Measurements from ENCODE around the gene SUGP2. TPM values are rescaled to one million over a fixed set of nuclear protein-coding genes. Genes with fewer than 3 reads are reported as not detected.

SUGP2 gene
- total RNA-seq, 1 donor from 2014 or later: 68.2 TPM

DNA sequence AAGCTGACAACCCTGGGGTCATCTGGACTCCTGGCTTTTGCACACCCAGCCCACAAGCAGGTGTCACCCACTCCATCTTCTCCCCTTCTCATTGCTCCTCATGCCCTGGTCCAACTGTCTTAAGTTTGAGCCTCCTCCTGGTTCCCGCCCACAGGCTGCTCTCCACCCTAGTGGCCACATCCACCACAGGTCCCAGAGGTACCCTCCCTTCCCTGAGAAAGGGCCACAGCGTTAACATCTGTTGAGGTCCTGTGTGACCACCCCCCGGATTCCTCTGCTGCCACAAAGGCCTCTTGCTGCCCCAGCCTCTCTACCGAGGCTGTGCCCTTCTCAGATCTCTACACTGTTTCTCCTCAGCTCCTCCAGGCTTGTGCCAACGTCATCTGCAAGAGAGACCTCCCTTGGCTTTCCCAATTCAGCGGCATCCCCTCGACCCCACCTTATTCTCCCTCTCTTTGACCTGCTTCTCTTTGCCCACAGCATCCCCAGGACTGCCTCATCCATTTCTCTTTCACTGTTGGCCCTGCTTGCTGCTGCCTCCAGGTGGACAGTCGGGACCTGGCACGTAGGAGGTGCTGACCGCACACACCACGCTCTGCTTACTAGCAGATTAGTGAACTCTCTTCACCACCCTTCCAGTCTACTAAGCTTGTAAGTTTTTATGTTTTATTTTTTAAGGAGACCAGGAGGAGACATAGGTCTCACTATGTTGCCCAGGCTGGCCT is 33.3 kb downstream of the SUGP2 start:
- no peak for DNase-seq
- no peak overlapping the region for H3K27ac ChIP-seq (replicated peaks)
- no peaks in the 10 kb centered on the region for H3K27me3 ChIP-seq (ENCODE audit: low read depth)
- peaks cover 77% of the 10 kb centered on the region for H3K36me3 ChIP-seq
- no peak overlapping the region for H3K4me3 ChIP-seq
- H3K9me3 ChIP-seq (replicated peaks): no peaks in the 10 kb centered on the region
- peaks cover 19% of the 10 kb centered on the region for H3K4me1 ChIP-seq
- TF ChIP-seq, protein P1, sequence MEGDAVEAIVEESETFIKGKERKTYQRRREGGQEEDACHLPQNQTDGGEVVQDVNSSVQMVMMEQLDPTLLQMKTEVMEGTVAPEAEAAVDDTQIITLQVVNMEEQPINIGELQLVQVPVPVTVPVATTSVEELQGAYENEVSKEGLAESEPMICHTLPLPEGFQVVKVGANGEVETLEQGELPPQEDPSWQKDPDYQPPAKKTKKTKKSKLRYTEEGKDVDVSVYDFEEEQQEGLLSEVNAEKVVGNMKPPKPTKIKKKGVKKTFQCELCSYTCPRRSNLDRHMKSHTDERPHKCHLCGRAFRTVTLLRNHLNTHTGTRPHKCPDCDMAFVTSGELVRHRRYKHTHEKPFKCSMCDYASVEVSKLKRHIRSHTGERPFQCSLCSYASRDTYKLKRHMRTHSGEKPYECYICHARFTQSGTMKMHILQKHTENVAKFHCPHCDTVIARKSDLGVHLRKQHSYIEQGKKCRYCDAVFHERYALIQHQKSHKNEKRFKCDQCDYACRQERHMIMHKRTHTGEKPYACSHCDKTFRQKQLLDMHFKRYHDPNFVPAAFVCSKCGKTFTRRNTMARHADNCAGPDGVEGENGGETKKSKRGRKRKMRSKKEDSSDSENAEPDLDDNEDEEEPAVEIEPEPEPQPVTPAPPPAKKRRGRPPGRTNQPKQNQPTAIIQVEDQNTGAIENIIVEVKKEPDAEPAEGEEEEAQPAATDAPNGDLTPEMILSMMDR (IDR thresholded peaks at IDR 0.05; ENCODE audit: borderline replicate concordance): no peak
- intact Hi-C loops (cut with micrococcal nuclease): no loop called here

DNA sequence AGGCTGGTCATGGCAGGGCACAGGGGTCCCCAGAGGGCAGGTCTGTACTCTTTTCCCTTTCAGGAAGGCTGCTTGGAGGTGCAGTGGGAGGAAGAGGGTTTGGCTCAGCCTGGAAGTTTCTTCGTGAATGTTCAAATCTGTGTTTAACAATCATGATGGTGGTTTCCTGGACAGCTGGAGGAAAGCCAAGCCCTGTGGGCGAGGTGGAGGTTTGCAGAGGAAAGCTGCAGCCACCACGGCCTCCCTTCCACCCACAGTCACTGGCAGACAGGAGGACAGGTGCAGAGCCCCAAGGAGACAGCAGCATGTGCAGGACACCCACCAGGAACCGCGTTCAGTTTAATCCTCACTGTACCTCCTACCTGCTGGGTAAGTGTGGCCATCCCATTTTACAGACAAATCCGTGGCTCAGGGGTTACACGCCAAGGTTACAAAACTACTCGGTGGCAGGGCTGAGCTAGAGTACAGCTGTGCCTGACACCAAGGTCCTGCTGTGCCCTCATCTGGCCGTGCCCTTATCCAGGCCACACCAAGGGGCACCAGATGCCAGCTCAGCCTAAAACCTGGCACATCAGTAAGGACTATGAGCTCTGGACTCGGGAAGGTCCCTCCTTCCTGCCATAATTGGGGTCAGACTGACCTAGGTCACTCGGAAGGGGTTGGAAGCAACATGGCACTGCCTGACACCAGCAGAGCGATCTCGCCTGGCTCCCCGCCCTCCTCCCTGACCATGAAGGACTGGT is 34.1 kb downstream of the SUGP2 start:
- Histone ChIP-seq H3K27me3 (ENCODE audit: low read depth) (no peaks in the 10 kb centered on the region), H3K27ac (replicated peaks) (no peak overlapping the region), H3K9me3 (replicated peaks) (no peaks in the 10 kb centered on the region), H3K4me3 (no peak overlapping the region), H3K4me1 (peaks cover 19% of the 10 kb centered on the region), H3K36me3 (peaks cover 77% of the 10 kb centered on the region)
- TF ChIP-seq, protein P1 (IDR thresholded peaks at IDR 0.05; ENCODE audit: borderline replicate concordance): no peak
- no peak for DNase-seq
- intact Hi-C loops (cut with micrococcal nuclease): no loop called here

DNA sequence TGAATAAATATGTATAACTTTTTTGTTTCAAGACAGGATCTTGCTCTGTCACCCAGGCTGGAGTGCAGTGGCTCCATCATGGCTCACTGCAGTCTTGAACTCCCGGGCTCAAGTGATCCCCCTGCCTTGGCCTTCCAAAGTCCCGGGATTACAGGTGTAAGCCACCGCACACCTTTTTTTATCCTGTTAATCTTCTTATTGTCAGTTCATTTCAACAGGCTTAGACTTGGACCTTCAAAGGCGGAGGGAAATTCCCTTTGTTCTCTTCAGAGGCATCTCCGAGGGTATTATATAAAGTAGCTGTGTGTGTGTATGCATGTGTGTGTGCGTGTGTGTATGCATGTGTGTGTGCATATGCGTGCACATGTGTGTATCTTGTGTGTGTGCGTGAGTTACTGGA is 35.0 kb downstream of the SUGP2 start:
- Histone ChIP-seq H3K4me1 (peaks cover 19% of the 10 kb centered on the region), H3K36me3 (peaks cover 77% of the 10 kb centered on the region), H3K4me3 (no peak overlapping the region), H3K27me3 (ENCODE audit: low read depth) (no peaks in the 10 kb centered on the region), H3K27ac (replicated peaks) (no peak overlapping the region), H3K9me3 (replicated peaks) (no peaks in the 10 kb centered on the region)
- intact Hi-C loops (cut with micrococcal nuclease): no loop called here
- no peak for DNase-seq
- TF ChIP-seq, protein P1 (IDR thresholded peaks at IDR 0.05; ENCODE audit: borderline replicate concordance): no peak

DNA sequence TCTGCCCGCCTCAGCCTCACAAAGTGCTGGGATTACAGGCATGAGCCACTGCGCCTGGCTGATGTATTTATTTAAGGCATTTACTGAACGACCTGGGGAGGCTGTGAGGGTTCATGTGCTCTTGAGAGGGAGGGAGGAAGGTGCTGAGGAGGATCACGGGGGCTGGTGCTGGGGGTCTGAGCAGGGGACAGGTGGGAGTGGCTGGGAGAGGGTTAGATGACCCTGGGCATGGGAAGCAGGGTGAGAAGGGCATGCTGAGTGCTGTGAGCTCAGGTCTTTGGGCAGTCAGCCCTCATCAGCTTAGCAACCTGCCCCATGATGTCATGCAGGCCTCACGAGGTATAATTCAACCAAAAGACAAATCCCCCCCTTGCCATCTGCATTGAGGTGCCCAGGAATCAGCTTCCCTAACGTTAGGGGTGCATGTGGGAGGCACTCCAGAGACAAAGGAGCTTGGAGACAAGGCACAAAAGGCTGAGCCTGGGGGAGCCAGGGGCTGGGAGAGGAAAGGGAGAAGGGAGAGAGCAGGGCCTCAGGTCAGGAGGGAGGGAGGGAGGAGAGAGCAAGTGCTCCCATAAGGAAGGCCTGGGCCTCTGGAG is 36.4 kb downstream of the SUGP2 start:
- H3K27me3 ChIP-seq (ENCODE audit: low read depth): no peaks in the 10 kb centered on the region
- intact Hi-C loops (cut with micrococcal nuclease): no loop called here
- no peak overlapping the region for H3K27ac ChIP-seq (replicated peaks)
- DNase-seq: no peak
- TF ChIP-seq, protein P1 (IDR thresholded peaks at IDR 0.05; ENCODE audit: borderline replicate concordance): no peak
- H3K4me1 ChIP-seq: peaks cover 19% of the 10 kb centered on the region
- no peak overlapping the region for H3K4me3 ChIP-seq
- no peaks in the 10 kb centered on the region for H3K9me3 ChIP-seq (replicated peaks)
- H3K36me3 ChIP-seq: peaks cover 73% of the 10 kb centered on the region

DNA sequence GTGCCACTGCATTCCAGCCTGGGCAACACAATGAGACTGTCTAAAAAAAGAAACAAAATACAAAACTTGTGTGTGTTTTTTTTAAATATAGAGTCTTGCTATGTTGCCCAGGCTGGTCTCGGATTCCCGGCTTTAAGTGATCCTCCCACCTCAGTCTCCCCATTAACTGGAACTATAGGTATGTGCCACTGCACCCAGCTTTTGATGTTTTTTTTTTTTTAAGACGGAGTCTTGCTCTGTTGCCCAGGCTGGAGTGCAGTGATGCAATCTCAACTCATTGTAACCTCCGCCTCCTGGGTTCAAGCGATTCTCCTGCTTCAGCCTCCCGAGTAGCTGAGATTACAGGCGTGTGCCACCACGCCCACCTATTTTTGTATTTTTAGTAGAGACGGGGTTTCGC is 37.0 kb downstream of the SUGP2 start:
- peaks cover 21% of the 10 kb centered on the region for H3K4me1 ChIP-seq
- no peaks in the 10 kb centered on the region for H3K9me3 ChIP-seq (replicated peaks)
- no peak for DNase-seq
- TF ChIP-seq, protein P1 (IDR thresholded peaks at IDR 0.05; ENCODE audit: borderline replicate concordance): no peak
- intact Hi-C loops (cut with micrococcal nuclease): no loop called here
- H3K4me3 ChIP-seq: no peak overlapping the region
- peaks cover 70% of the 10 kb centered on the region for H3K36me3 ChIP-seq
- no peaks in the 10 kb centered on the region for H3K27me3 ChIP-seq (ENCODE audit: low read depth)
- no peak overlapping the region for H3K27ac ChIP-seq (replicated peaks)
